Activated naive CD4-positive, alpha-beta T cell treated with anti-CD3 and anti-CD28 coated beads, Interleukin-2, amount 10 ng/mL, durations not matched to agents 7 days and 5 days (primary cell): ENCODE results near the gene FAM114A2.
"Not testable (repeated sequence)": the region's sequence is repeated elsewhere in the genome, so short reads cannot be mapped to it uniquely, and the experiment has no call there.

Source experiments
- CTCF ChIA-PET: fragments of 350-600 bp; sonication (Branson Sonifier 250); formaldehyde crosslinking; loops from one replicate; lab custom pipeline; 2021; ENCODE audit warnings: antibody characterized with exemption; lab: Charles Lee
- DNase-seq: peaks from one replicate; pipeline ENCODE4 v3.0.0-alpha.2; 2020
- H3K27ac Mint-ChIP-seq: one replicate; pipeline ENCODE4 v1.8.0; 2021; ENCODE audit warnings: mild to moderate bottlenecking, moderate library complexity, mixed read lengths
- H3K27me3 Mint-ChIP-seq: one replicate; pipeline ENCODE4 v1.8.0; 2021; ENCODE audit warnings: mild to moderate bottlenecking, mixed read lengths
- H3K36me3 Mint-ChIP-seq: one replicate; pipeline ENCODE4 v1.8.0; 2021; ENCODE audit warnings: mixed read lengths
- H3K4me1 Mint-ChIP-seq: one replicate; pipeline ENCODE4 v1.8.0; 2021; ENCODE audit warnings: mixed read lengths
- H3K4me3 Mint-ChIP-seq: one replicate; pipeline ENCODE4 v1.8.0; 2021; ENCODE audit warnings: mild to moderate bottlenecking, moderate library complexity, mixed read lengths
- H3K9me3 Mint-ChIP-seq: one replicate; pipeline ENCODE4 v1.8.0; 2021; ENCODE audit warnings: mixed read lengths

The FAM114A2 gene

DNA sequence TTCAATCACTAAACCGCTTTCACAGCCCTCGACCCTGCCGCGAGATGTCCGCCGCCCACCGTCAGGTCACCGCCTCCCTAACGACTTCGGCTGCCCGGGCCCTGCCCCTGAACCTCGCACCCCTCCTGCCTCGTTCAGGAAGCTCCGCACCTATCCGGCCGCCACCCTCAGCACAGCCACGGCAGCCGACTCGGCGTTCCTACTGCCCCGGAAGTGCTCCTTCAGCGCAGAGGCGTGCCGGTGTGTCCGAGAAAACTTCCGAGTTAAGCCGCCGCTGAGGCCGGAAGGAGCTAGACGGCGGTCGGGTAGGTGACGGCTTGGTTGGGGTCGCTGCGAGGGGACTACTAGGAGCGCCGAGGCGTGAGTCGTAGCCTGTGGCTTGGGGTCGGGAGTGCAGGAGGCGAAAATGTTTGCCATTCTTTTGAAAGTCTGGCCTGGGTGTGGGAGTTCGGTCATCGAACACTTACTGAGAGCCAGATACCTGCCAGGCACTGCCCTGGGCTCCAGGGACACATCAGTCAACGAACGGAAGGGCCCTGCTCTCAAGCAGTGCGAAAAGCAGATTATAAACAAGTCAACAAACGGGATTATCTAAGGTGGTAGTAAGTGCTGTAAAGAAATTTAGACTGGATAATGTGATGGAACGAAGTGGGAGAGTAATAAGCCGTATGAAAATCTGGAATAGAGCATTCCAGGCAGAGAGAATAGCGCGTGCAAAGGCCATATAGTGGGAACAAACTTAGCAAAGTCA, at the start of gene FAM114A2, which contains the start of gene MFAP3:
FAM114A2 (minus strand) TSS at position 204 of the 751 bp plus-strand sequence. CDS start 3,957 bp downstream, outside the sequence.
MFAP3 (plus strand) TSS at position 261 of the 751 bp plus-strand sequence. CDS start 10,756 bp downstream, outside the sequence.
- CTCF ChIA-PET: interaction anchor here (1.3 to 1.7 kb wide), 2 partner anchors 11 to 33 kb away, joined by 3 to 4 read pairs; no protein-coding TSS in a partner anchor
- no peaks in the 10 kb centered on the region for H3K9me3 Mint-ChIP-seq
- peaks cover 12% of the 10 kb centered on the region for H3K36me3 Mint-ChIP-seq
- no peaks in the 10 kb centered on the region for H3K27me3 Mint-ChIP-seq
- DNase-seq: peak; percentile 94
- peak within 1 kb of the TSS; percentile 89 for H3K4me3 Mint-ChIP-seq
- peaks cover 46% of the 10 kb centered on the region for H3K4me1 Mint-ChIP-seq
- peak within 1 kb of the TSS; percentile 96 for H3K27ac Mint-ChIP-seq

GRCh38 chr5:154087260-154087659, 48.5 kb upstream of the FAM114A2 start:
- DNase-seq: no peak
- CTCF ChIA-PET: interaction anchor here (1.0 to 2.4 kb wide), 2 partner anchors 11 to 15 kb away, joined by 3 to 13 read pairs; no protein-coding TSS in a partner anchor
- H3K9me3 Mint-ChIP-seq: no peaks in the 10 kb centered on the region
- peaks cover 6% of the 10 kb centered on the region for H3K4me1 Mint-ChIP-seq
- H3K27ac Mint-ChIP-seq: no peak overlapping the region
- H3K4me3 Mint-ChIP-seq: no peak overlapping the region
- no peaks in the 10 kb centered on the region for H3K36me3 Mint-ChIP-seq
- H3K27me3 Mint-ChIP-seq: peaks cover 8% of the 10 kb centered on the region

DNA sequence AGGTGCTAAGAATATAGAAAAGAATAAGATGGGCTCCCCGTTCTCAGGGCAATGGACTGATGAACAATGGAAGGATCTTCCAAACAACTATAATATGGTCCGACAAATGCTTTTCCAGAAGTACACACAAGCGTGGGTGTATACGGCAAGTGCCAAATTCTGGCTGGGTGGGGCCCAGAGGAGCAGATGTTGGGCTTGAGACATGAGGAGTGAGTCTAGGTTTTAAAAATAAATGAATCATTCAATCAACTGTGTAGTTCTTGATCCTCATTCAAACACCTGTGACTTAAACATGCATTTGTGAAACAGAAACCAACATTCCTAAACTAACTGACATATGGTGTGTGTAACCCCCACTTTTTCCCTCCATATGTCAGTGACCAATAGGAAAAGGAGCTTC, 47.9 kb upstream of the FAM114A2 start:
- Mint-ChIP-seq H3K27ac (no peak overlapping the region), H3K4me3 (no peak overlapping the region), H3K27me3 (peaks cover 8% of the 10 kb centered on the region), H3K9me3 (no peaks in the 10 kb centered on the region), H3K4me1 (peaks cover 6% of the 10 kb centered on the region), H3K36me3 (no peaks in the 10 kb centered on the region)
- no peak for DNase-seq
- CTCF ChIA-PET: interaction anchor here (1.0 to 2.4 kb wide), 2 partner anchors 11 to 14 kb away, joined by 3 to 13 read pairs; no protein-coding TSS in a partner anchor

DNA sequence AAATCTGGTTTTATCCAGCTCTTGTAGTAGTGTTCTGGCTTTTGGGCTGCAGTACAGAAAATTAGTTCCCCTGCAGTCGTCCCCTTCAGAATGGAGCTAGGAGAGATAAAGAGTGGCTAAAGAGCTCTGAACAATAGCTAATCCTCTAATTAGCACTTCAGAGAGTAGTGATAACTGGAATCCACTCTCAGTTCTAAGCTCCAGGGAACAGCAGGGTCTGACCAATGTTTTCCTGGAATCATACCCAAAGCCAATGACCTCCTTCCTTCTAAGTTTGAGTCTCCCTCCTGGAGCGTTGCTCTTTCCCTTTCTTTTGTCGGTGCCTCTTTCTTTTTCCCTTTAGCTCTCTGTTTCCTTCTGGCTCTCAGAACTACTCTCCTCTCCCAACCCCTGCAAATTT, 47.4 kb upstream of the FAM114A2 start:
- Mint-ChIP-seq H3K9me3 (no peaks in the 10 kb centered on the region), H3K4me1 (peaks cover 6% of the 10 kb centered on the region), H3K27ac (no peak overlapping the region), H3K36me3 (no peaks in the 10 kb centered on the region), H3K4me3 (no peak overlapping the region), H3K27me3 (peaks cover 8% of the 10 kb centered on the region)
- CTCF ChIA-PET: interaction anchor here (2.4 kb wide), 1 partner anchor 14 kb away, joined by 13 read pairs; no protein-coding TSS in a partner anchor
- DNase-seq: no peak

- Mint-ChIP-seq H3K36me3 (no peaks in the 10 kb centered on the region), H3K9me3 (no peaks in the 10 kb centered on the region), H3K27me3 (peaks cover 8% of the 10 kb centered on the region), H3K4me3 (no peak overlapping the region), H3K4me1 (peaks cover 6% of the 10 kb centered on the region), H3K27ac (no peak overlapping the region)
- no peak for DNase-seq
- CTCF ChIA-PET: interaction anchor here (2.0 kb wide), 1 partner anchor 12 kb away, joined by 8 read pairs; no protein-coding TSS in a partner anchor
These were observed 45.4 kb upstream of the FAM114A2 start for GRCh38 chr5:154084062-154084639.

- Mint-ChIP-seq H3K36me3 (no peaks in the 10 kb centered on the region), H3K4me1 (peaks cover 15% of the 10 kb centered on the region), H3K4me3 (no peak overlapping the region), H3K27ac (no peak overlapping the region), H3K9me3 (no peaks in the 10 kb centered on the region), H3K27me3 (peaks cover 8% of the 10 kb centered on the region)
- no peak for DNase-seq
- CTCF ChIA-PET: interaction anchor here (1.3 kb wide), 1 partner anchor 93 kb away, joined by 3 read pairs; no protein-coding TSS in a partner anchor
These were observed 42.5 kb upstream of the FAM114A2 start for GRCh38 chr5:154081246-154081645.

DNA sequence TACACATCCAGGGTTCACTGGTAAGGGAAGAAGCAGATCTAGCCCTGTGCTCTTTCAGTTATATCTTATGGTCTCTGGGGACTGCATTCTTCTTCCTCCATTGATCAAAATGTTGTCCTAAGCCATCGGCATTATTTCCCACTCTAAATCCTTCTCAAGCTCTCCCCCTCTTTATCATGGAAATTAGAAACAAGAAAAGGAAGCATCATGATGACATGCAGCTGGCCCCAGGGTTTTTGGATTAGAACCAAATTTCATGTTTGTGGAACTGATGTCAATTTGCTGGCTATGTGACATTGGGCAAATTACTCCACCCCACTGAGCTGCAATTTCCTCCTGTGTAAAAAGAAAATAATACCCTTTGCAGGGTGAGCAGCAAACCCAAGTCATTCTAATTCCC, 39.6 kb upstream of the FAM114A2 start:
- H3K4me3 Mint-ChIP-seq: no peak overlapping the region
- no peaks in the 10 kb centered on the region for H3K36me3 Mint-ChIP-seq
- CTCF ChIA-PET: interaction anchor here (0.7 to 1.6 kb wide), 3 partner anchors 102 to 327 kb away, joined by 3 to 5 read pairs (median 3); no protein-coding TSS in a partner anchor
- no peaks in the 10 kb centered on the region for H3K9me3 Mint-ChIP-seq
- H3K27me3 Mint-ChIP-seq: peaks cover 8% of the 10 kb centered on the region
- no peak overlapping the region for H3K27ac Mint-ChIP-seq
- H3K4me1 Mint-ChIP-seq: peaks cover 41% of the 10 kb centered on the region
- no peak for DNase-seq

DNA sequence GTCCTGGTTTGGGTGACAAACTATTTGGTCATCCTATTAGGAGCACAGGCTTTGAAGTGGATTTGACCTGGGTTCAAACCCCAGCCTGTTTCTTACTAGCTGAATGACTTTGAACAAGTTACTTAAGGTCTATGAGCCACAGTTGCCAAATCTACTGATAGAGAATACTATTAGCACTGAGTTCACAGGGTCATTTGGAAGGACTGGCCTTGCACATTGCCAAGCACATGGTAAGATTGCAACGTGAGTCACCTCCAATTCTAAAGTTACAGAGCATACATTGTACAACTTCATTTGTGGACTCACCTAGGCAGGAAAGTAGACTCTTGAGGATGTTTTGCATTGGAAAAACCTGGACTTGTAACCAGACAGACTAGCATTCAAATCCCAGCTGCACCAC, 39.0 kb upstream of the FAM114A2 start:
- Mint-ChIP-seq H3K9me3 (no peaks in the 10 kb centered on the region), H3K27ac (no peak overlapping the region), H3K4me3 (no peak overlapping the region), H3K36me3 (no peaks in the 10 kb centered on the region), H3K27me3 (peaks cover 8% of the 10 kb centered on the region), H3K4me1 (peaks cover 47% of the 10 kb centered on the region)
- CTCF ChIA-PET: interaction anchor here (0.7 to 1.6 kb wide), 2 partner anchors 103 to 328 kb away, joined by 3 to 5 read pairs; no protein-coding TSS in a partner anchor
- no peak for DNase-seq

DNA sequence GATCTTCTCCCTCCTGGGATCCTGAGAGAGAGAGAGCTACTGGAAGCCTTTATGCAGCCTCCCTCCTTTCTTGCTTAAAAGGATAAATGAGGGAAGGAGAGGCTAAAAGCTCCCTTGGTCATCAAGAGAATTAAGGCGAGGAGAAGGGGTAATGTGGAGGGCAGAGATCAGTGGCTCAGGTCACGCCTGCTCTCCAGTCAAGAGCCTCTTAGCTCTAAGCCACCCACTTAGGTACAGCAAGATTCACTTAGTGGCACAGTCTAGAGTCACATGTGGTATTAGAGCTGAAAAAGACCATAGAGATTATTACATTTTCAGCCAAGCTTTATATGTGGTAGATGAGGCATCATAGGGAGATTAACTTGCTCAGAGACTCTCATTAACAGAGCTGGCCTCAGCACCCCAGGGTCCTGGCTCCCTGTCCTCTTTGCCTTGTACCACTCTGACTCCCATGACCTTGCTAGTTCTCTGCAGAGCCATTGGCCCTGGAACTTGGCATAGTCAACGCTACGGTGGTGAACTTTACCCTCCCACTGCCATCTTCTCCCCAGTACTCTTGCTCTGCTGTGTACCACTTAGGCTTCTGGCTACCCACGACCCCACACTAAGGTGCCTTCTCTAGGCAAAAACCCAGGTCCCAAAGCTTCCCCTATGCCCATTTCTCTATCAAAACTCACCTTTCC, 37.7 kb upstream of the FAM114A2 start:
- Mint-ChIP-seq H3K4me3 (no peak overlapping the region), H3K36me3 (no peaks in the 10 kb centered on the region), H3K27ac (peak overlapping the region; percentile 67), H3K4me1 (peaks cover 58% of the 10 kb centered on the region), H3K27me3 (peaks cover 12% of the 10 kb centered on the region), H3K9me3 (no peaks in the 10 kb centered on the region)
- CTCF ChIA-PET: interaction anchor here (0.7 to 5.1 kb wide), 6 partner anchors 11 to 328 kb away, joined by 3 to 81 read pairs (median 6); no protein-coding TSS in a partner anchor
- DNase-seq: no peak

DNA sequence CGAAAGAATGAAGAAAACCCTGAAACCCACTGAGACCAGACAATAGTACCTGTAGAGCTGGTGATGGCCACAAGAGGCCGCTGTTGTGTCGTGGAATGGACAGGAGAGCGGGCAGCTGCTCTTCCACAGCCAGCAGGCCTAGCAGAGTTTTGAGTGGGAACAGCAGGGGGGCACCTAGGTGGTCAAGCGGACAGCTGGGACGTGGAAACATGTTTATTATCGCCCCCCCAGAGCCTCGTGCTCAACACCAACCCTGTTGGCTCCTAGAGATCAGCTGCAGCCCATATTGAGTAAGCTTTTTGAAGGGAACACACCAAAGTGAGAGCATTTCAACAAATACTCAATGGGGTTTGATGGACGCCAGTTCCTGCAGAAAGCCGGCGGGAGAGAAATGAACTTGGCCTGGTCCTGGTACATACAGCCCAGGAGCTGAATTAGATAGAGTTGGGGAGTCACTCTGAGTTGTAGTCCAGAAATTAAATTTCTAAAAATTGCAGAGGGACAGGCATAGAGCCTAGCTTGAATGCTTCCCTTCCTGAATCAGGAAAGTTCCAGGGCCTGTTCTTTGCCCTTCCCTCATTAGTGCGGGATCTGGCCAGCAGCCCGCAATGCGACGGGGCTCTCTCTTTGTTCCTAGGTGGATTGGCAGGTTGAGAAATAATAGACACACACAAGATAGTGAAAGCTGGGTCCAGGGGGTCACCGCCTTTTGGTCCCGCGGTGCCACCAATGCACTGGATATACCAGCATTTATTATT, 33.9 kb upstream of the FAM114A2 start:
- CTCF ChIA-PET: interaction anchor here (0.7 to 5.1 kb wide), 51 partner anchors 8 to 557 kb away, joined by 3 to 116 read pairs (median 5); partner anchors contain the start of gene GALNT10
- no peak overlapping the region for H3K4me3 Mint-ChIP-seq
- no peaks in the 10 kb centered on the region for H3K9me3 Mint-ChIP-seq
- H3K27me3 Mint-ChIP-seq: peaks cover 32% of the 10 kb centered on the region
- H3K4me1 Mint-ChIP-seq: peaks cover 58% of the 10 kb centered on the region
- H3K27ac Mint-ChIP-seq: no peak overlapping the region
- no peaks in the 10 kb centered on the region for H3K36me3 Mint-ChIP-seq
- peak; percentile 90 for DNase-seq

DNA sequence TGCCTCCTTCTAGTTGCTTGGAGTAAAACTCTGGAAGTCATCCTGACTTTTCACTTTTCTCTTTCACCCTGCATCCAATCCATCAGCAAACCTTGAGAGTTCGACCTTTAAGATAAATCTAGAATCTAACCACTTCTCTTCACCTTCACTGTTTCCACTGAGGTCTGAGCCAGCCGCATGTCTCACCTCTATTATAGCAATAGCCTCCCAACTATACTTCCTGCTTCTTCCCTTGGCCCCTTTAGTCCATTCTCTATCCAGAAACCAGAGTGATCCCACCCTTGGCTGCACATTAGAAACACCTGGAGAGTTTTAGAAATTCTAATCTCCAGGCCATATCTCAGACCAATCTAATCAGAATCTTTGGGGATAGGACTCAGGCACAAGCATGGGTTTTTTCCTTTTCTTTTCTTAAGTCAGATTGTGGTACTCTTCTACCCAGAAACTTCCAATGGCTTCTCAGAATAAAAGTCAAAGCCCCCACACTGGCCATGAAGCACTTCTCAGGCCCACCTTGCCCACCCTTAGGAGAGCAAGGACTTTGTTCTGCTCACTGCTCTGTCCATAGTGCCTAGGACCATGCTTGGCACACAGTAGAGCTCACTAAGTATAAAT, 33.2 kb upstream of the FAM114A2 start:
- no peaks in the 10 kb centered on the region for H3K36me3 Mint-ChIP-seq
- peaks cover 32% of the 10 kb centered on the region for H3K27me3 Mint-ChIP-seq
- CTCF ChIA-PET: interaction anchor here (0.7 to 5.1 kb wide), 50 partner anchors 9 to 558 kb away, joined by 3 to 116 read pairs (median 5); partner anchors contain the start of gene GALNT10
- H3K9me3 Mint-ChIP-seq: no peaks in the 10 kb centered on the region
- no peak overlapping the region for H3K4me3 Mint-ChIP-seq
- no peak overlapping the region for H3K27ac Mint-ChIP-seq
- peaks cover 52% of the 10 kb centered on the region for H3K4me1 Mint-ChIP-seq
- no peak for DNase-seq

GRCh38 chr5:154069854-154070253, 31.1 kb upstream of the FAM114A2 start:
- H3K27me3 Mint-ChIP-seq: peaks cover 32% of the 10 kb centered on the region
- not testable (repeated sequence) for DNase-seq, H3K27ac Mint-ChIP-seq, H3K4me3 Mint-ChIP-seq, H3K36me3 Mint-ChIP-seq, H3K9me3 Mint-ChIP-seq
- peaks cover 33% of the 10 kb centered on the region for H3K4me1 Mint-ChIP-seq
- CTCF ChIA-PET: interaction anchor here (1.3 to 3.9 kb wide), 8 partner anchors 14 to 337 kb away, joined by 3 to 20 read pairs (median 6); partner anchors contain the start of gene GALNT10

DNA sequence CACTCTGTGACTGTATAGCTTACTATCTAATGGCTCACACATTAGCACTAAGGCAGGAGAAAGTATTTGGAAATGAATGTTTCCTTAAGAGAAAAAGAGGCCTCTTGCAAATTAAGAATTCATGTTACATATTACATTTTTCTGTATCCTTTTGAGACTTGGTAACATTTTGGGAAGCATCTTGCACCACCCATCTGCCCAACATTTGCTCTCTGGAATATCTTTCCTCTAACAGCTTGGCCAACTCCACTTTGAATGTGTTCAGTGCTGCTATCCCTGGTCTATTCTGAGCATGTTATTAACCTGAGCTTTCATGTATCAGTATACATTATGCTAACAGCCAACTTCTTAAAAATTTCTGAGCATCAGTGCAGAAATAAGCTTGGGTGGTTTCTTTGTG, 27.3 kb upstream of the FAM114A2 start:
- CTCF ChIA-PET: no interaction called here
- Mint-ChIP-seq H3K36me3 (no peaks in the 10 kb centered on the region), H3K4me3 (no peak overlapping the region), H3K9me3 (no peaks in the 10 kb centered on the region), H3K27me3 (peaks cover 17% of the 10 kb centered on the region), H3K4me1 (no peaks in the 10 kb centered on the region), H3K27ac (no peak overlapping the region)
- DNase-seq: no peak
